HL-60 (cell line): Measurements from ENCODE around the gene IGFBP4.

ENCODE experiments used
- CTCF ChIP-seq: IDR thresholded peaks from one replicate; pipeline ENCODE4 v1.5.1; 2011; ENCODE audit warnings: low read length, control low read depth, inconsistent platforms; ENCODE audit not compliant: insufficient read depth
- GABPA ChIP-seq: IDR thresholded peaks from 2 replicates; pipeline ENCODE4 v1.6.1; 2012; ENCODE audit warnings: low read depth
- POLR2AphosphoS5 ChIP-seq: IDR thresholded peaks from 2 replicates; pipeline ENCODE4 v1.6.1; 2012; ENCODE audit warnings: low read depth
- REST ChIP-seq: IDR thresholded peaks from 2 replicates; pipeline ENCODE4 v1.6.1; 2012; ENCODE audit warnings: low read depth; ENCODE audit not compliant: insufficient replicate concordance
- SPI1 ChIP-seq: IDR thresholded peaks from 2 replicates; pipeline ENCODE4 v1.6.1; 2012; ENCODE audit warnings: low read depth, mild to moderate bottlenecking, borderline replicate concordance

DNA sequence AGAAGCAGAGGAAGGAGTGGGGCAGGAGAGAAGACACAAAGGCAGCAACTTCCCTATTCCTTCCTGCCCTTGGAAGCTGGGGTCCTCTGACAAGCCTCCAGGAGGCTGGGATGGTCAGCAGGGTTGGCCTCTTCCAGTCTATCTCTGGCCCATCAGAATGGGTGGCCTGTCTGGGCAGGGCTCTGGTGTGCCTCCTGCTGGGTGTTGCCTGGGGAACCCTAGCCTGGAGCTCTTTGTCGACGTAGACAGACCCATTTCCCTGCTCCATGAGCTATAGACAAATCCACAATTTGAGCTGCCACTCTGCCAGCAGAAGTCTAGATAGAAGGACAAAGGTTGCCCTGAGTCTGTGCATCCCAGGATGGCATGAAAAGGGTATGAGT is 11.4 kb downstream of the IGFBP4 start:
- TF ChIP-seq CTCF, result no peak
- no peak for TF ChIP-seq REST
- no peak for TF ChIP-seq GABPA
- TF ChIP-seq POLR2AphosphoS5, result no peak
- no peak for TF ChIP-seq SPI1
